GM12892 (cell line): ENCODE results near the gene GFI1B.

Source experiments
- POLR2A ChIP-seq: IDR thresholded peaks from 2 replicates; pipeline ENCODE4 v1.6.1; 2011; ENCODE audit warnings: low read depth, low read length, control low read depth
- POLR2AphosphoS5 ChIP-seq: IDR thresholded peaks from 2 replicates; pipeline ENCODE4 v1.6.1; 2011; ENCODE audit warnings: low read depth, low read length, control low read depth
- TAF1 ChIP-seq: IDR thresholded peaks from 2 replicates; pipeline ENCODE4 v1.6.1; 2011; ENCODE audit warnings: low read depth, mild to moderate bottlenecking, control low read depth, low read length, borderline replicate concordance

DNA sequence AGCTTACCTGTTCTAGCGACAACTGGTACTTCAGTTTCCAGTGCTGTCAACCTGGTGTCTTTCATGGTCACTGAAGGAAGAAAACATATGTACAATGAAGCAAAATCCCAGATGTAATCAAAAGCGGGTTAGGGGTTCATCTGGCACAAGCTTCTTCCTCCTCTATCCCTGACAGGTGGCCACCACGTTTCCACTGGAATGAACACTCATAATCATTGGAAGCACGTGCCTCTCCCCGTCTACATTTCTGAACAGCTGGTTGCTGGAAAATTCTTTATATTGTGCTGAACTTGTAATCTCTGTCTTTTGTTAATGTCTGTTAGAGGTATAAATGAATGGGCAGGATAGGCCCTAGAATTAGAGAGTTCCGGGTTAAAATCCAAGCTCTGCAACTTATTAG lies 43.5 kb upstream of the GFI1B start:
- TF ChIP-seq POLR2A = no peak
- no peak for TF ChIP-seq POLR2AphosphoS5
- no peak for TF ChIP-seq TAF1
